22Rv1 (cell line): ENCODE data around the gene TAF4B.

ENCODE experiments used
- H3K27ac ChIP-seq: fragments of 450-650 bp; 2 replicates; pipeline ENCODE4 v1.5.1; 2017
- CTCF ChIP-seq: fragments of 450-650 bp; IDR thresholded peaks from 2 replicates; pipeline ENCODE4 v1.5.1; 2017; ENCODE audit warnings: mild to moderate bottlenecking
- ZFX ChIP-seq: fragments of 450-650 bp; IDR thresholded peaks from 2 replicates; pipeline ENCODE4 v1.6.1; 2017; ENCODE audit warnings: antibody characterized with exemption, borderline replicate concordance

Gene TAF4B

GRCh38 chr18:26421931-26422330 lies 195.7 kb downstream of the TAF4B start:
- TF ChIP-seq ZFX (no peak), CTCF (no peak)
- H3K27ac ChIP-seq, result no peak overlapping the region

- H3K27ac ChIP-seq, result no peak overlapping the region
- TF ChIP-seq CTCF (no peak), ZFX (no peak)
These were observed 196.4 kb downstream of the TAF4B start for GRCh38 chr18:26422472-26423162.

GRCh38 chr18:26424428-26425147 lies 198.3 kb downstream of the TAF4B start:
- no peak overlapping the region for H3K27ac ChIP-seq
- TF ChIP-seq ZFX (no peak), CTCF (no peak)

GRCh38 chr18:26425148-26425531 lies 198.9 kb downstream of the TAF4B start:
- H3K27ac ChIP-seq, result no peak overlapping the region
- TF ChIP-seq CTCF, result no peak
- TF ChIP-seq ZFX, result no peak

GRCh38 chr18:26429535-26430226 lies 203.4 kb downstream of the TAF4B start:
- TF ChIP-seq ZFX (no peak), CTCF (no peak)
- no peak overlapping the region for H3K27ac ChIP-seq

GRCh38 chr18:26432651-26433424 lies 206.6 kb downstream of the TAF4B start:
- no peak overlapping the region for H3K27ac ChIP-seq
- no peak for TF ChIP-seq CTCF
- TF ChIP-seq ZFX, result no peak
